Measurements from ENCODE around the gene GP9.

GP9 gene

DNA sequence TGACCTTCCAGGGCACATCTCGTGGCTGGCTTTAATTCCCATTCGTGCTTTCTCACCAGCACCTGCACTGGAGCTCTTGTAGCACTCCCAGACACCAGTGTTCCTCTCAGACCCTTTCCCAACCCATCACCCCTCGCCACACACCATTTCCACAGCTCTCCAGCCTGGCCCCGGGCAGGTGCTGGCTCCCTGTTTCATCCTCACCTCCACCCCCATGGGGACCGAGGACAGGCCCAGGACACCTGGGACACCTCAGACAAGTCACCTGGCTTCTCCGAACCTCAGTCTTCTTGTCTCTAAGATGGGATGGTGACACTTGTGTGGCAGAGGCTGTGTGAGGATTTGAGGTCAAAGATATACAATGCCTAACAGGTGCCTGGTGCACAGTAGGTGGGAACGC is 27.4 kb upstream of the GP9 start:
- TF ChIP-seq, protein P1, sequence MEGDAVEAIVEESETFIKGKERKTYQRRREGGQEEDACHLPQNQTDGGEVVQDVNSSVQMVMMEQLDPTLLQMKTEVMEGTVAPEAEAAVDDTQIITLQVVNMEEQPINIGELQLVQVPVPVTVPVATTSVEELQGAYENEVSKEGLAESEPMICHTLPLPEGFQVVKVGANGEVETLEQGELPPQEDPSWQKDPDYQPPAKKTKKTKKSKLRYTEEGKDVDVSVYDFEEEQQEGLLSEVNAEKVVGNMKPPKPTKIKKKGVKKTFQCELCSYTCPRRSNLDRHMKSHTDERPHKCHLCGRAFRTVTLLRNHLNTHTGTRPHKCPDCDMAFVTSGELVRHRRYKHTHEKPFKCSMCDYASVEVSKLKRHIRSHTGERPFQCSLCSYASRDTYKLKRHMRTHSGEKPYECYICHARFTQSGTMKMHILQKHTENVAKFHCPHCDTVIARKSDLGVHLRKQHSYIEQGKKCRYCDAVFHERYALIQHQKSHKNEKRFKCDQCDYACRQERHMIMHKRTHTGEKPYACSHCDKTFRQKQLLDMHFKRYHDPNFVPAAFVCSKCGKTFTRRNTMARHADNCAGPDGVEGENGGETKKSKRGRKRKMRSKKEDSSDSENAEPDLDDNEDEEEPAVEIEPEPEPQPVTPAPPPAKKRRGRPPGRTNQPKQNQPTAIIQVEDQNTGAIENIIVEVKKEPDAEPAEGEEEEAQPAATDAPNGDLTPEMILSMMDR (IDR thresholded peaks at IDR 0.05; ENCODE audit: low read depth, low read length) = no peak
- H3K4me3 ChIP-seq (ENCODE audit: low read depth, low read length) = no peak overlapping the region
- in situ Hi-C loops (cut with HindIII; ENCODE audit: low sequenced_read_pairs) = no loop called here
- DNase-seq (ENCODE audit: low read depth, low spot score) = no peak

DNA sequence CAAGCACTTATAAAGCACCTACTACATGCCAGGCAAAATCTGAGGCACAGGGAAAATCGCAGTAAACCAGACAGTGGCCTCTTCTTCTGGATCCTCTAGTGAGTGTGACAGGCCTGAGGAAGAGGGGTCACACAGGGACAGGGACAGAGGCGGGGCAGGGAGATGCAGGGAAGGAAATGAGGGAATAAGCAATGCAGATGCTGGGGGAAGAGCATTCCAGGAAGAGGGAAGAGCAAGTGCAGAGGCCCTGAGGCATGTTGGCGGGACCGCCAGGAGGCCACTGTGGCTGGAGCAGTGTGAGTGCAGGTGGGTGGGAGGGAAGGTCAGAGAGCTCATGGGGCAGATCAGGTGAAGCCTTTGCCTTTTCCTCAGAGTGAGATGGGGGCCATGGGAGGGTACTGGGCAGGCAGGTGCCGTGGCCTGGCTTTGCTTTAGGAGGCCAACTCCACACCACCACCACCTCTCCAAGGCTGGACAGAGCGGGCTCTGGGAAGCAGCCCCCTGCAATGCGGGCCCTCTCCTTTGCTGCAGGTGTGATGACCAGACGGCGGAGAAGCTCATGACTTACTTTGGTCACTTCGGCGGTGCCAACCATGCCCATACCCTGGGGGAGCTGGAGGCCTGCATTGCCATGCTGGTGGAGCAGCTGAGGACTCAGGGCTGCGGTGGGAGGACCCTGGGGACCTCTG is 26.8 kb upstream of the GP9 start:
- TF ChIP-seq, protein P1 (IDR thresholded peaks at IDR 0.05; ENCODE audit: low read depth, low read length) = no peak
- in situ Hi-C loops (cut with HindIII; ENCODE audit: low sequenced_read_pairs) = no loop called here
- DNase-seq (ENCODE audit: low read depth, low spot score) = no peak
- H3K4me3 ChIP-seq (ENCODE audit: low read depth, low read length) = no peak overlapping the region

DNA sequence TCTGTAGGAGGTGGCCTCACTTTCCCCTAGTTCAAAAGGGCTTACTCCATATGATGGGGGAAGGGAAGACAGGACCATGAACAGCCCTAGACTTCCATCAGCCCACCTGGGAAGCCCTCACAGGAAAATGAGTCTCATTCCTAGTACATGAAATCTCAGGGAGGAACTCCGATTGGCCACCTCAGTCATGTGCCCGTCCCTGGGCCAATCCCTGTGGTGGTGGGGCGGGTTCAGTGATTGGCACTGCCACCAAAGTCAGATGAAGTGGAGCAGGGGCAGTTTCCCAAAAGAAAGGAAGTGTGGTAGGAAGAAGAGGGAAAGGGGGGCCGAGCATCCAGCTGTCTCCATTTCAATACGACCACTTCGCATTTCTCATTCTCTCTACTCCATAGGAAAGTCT is 25.9 kb upstream of the GP9 start:
- in situ Hi-C loops (cut with HindIII; ENCODE audit: low sequenced_read_pairs) = no loop called here
- no peak overlapping the region for H3K4me3 ChIP-seq (ENCODE audit: low read depth, low read length)
- TF ChIP-seq, protein P1 (IDR thresholded peaks at IDR 0.05; ENCODE audit: low read depth, low read length) = no peak
- no peak for DNase-seq (ENCODE audit: low read depth, low spot score)

DNA sequence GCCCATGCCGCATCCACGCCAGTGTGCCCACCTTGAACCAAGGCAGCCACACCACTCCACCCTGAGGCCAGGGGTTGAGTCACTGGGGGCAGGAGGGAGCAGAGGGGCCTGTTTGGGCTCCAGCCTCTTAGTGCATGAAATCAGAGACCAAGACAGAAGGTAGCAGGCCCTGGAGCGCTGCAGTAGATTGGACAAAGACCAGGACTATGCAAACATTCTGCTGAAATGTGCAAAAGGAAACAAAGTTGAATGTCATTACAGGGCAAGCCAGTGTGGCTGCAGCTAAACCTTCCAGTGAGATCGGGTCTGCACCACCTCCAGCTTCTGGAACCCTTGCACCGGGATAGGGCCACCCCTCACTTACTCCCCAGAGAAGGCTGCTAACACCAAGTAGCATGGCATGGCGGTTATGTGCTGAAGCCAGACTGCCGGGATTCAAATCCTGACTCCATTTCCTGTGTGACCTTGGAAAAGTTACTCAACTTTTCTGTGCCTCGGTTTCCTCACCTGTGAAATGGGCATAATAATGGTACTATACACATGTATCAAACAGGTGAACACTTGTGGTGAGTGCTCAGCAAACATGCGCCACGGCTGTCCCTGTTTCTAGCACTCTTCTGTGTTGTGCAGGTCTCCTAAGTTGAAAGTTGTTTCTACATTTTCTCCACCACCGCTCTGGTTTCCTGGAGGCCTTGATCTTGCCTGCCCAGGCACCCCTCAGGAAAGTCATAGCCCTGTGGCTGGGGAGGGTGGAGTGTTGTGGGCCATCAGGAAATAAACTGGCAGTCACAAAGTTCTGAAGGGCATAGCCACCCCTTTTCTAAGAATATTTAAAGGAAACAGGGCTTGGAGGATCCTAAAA is 25.0 kb upstream of the GP9 start:
- TF ChIP-seq, protein P1 (IDR thresholded peaks at IDR 0.05; ENCODE audit: low read depth, low read length) = no peak
- DNase-seq (ENCODE audit: low read depth, low spot score) = no peak
- in situ Hi-C loops (cut with HindIII; ENCODE audit: low sequenced_read_pairs) = no loop called here
- no peak overlapping the region for H3K4me3 ChIP-seq (ENCODE audit: low read depth, low read length)

DNA sequence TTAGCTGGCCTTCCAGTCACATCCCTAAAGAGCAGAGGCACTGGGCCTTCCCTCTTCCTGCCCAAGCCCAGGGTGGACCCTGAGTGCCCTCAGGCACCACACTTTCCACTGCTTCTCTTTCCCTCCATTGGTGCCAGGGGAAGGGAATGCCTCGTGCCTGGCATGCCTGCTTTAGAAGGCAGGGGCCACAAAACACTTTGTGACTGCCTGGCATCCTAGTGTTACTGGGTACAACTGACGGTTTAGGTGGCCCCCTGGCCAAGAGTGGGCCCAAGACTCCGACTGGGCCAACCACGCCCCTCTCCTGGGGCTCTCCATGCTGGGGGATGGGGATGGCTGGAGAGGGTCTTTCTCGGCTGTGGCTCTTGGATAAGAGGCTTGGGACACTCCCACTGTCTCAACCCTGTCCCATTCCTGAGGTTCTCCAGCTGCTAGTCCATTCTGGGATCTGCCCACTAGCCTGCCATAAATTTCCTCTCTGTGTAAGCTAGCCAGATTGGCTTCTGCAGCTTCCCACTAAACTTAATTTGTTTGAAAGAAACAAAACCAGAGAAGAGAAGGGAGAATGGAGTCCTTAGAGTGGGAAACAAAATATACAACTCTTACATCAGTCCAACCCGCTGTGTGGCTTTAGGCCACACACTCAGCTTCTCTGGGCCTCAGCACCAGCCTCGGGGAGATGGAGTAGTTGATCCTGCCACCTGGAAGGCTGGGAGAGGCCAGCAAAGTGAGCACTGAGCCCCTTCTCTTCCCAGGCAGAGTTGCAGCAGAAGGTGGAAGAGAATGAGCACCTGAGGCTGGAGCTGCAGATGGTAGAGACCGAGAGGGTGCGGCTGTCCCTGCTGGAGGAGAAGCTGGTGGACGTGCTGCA is 24.1 kb upstream of the GP9 start:
- in situ Hi-C loops (cut with HindIII; ENCODE audit: low sequenced_read_pairs) = no loop called here
- no peak for DNase-seq (ENCODE audit: low read depth, low spot score)
- TF ChIP-seq, protein P1 (IDR thresholded peaks at IDR 0.05; ENCODE audit: low read depth, low read length) = no peak
- no peak overlapping the region for H3K4me3 ChIP-seq (ENCODE audit: low read depth, low read length)

DNA sequence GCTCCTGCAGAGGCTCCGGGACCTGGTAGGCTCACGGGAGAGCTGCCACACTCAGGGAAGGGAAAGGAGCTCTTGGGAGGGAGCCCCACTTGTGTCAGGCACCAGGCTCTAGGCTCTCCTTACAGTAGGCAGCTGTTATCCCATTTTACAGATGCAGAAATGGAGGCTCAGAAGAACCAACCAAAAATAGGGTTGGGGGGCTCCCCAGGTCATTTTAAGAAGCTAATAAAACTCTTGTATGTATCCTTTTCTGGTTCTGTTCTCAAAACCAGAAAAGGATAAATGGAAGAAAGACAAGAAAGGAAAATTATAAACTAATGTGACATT is 23.5 kb upstream of the GP9 start:
- DNase-seq (ENCODE audit: low read depth, low spot score) = no peak
- H3K4me3 ChIP-seq (ENCODE audit: low read depth, low read length) = no peak overlapping the region
- TF ChIP-seq, protein P1 (IDR thresholded peaks at IDR 0.05; ENCODE audit: low read depth, low read length) = no peak
- in situ Hi-C loops (cut with HindIII; ENCODE audit: low sequenced_read_pairs) = no loop called here

All from astrocyte of the spinal cord (primary cell).